ENCODE measurements around the gene GABBR2. TPM values are rescaled to one million over a fixed set of nuclear protein-coding genes. Genes with fewer than 3 reads are reported as not detected.

The GABBR2 gene
- total and polyA plus RNA-seq, 2 experiments from 2014 or later: 0.89 to 1.3 TPM

GRCh38 chr9:98275159-98275558, 433.6 kb downstream of the GABBR2 start:
- no peak for TF ChIP-seq EZH2phosphoT487 (IDR thresholded peaks at IDR 0.05; ENCODE audit: unreplicated experiment)
- no peak for TF ChIP-seq NANOG (IDR thresholded peaks at IDR 0.05; ENCODE audit: borderline replicate concordance)

DNA sequence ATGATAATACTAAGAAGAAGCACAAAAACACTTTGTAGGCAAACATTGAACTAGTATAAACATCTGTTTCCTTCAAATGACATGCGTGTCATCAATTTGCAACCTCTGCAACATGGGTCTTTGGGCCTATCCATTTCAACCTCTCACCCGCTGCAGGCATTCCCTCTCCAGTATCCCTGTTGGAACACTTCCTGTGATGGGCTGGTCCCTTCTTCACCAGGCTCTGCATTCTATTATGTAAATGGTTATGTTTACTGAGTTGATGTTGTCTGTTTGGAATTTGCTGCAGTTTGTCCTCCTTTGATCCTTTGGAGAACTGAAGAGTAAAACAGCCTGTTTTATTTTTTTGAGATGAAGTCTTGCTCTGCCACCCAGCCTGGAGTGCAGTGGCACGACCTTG, 436.7 kb downstream of the GABBR2 start:
- Mint-ChIP-seq H3K36me3 (ENCODE audit: low read depth) (no peaks in the 10 kb centered on the region), H3K27me3 (ENCODE audit: insufficient read depth, low read depth, poor library complexity) (no peaks in the 10 kb centered on the region), H3K4me1 (peaks cover 33% of the 10 kb centered on the region), H3K9me3 (no peaks in the 10 kb centered on the region), H3K27ac (no peak overlapping the region), H3K4me3 (no peak overlapping the region)
- Histone ChIP-seq H3K4me2 (no peak overlapping the region), H3F3A (replicated peaks; ENCODE audit: low read depth) (no peaks in the 10 kb centered on the region), H3K36me3 (ENCODE audit: insufficient read depth) (no peaks in the 10 kb centered on the region), H2AFZ (no peak overlapping the region), H3K9me2 (ENCODE audit: insufficient read depth) (peaks cover 5% of the 10 kb centered on the region; the same call in 1 of the 2 replicates), H3K79me2 (replicated peaks; ENCODE audit: insufficient read depth) (no peaks in the 10 kb centered on the region), H4K20me1 (replicated peaks; ENCODE audit: insufficient read depth) (no peaks in the 10 kb centered on the region), H3K4me3 (no peak overlapping the region), H3K4me1 (ENCODE audit: insufficient read depth) (0 out of 2 replicates have a peak, but pooled peaks cover 5% of the 10 kb centered on the region), H3K27me3 (ENCODE audit: insufficient read depth) (no peaks in the 10 kb centered on the region), H3K27ac (ENCODE audit: low read depth) (no peak overlapping the region)
- DNase-seq (ENCODE audit: low spot score): no peak
- no peak for ATAC-seq
- TF ChIP-seq EZH2phosphoT487 (IDR thresholded peaks at IDR 0.05; ENCODE audit: unreplicated experiment): no peak
- TF ChIP-seq, protein P1, sequence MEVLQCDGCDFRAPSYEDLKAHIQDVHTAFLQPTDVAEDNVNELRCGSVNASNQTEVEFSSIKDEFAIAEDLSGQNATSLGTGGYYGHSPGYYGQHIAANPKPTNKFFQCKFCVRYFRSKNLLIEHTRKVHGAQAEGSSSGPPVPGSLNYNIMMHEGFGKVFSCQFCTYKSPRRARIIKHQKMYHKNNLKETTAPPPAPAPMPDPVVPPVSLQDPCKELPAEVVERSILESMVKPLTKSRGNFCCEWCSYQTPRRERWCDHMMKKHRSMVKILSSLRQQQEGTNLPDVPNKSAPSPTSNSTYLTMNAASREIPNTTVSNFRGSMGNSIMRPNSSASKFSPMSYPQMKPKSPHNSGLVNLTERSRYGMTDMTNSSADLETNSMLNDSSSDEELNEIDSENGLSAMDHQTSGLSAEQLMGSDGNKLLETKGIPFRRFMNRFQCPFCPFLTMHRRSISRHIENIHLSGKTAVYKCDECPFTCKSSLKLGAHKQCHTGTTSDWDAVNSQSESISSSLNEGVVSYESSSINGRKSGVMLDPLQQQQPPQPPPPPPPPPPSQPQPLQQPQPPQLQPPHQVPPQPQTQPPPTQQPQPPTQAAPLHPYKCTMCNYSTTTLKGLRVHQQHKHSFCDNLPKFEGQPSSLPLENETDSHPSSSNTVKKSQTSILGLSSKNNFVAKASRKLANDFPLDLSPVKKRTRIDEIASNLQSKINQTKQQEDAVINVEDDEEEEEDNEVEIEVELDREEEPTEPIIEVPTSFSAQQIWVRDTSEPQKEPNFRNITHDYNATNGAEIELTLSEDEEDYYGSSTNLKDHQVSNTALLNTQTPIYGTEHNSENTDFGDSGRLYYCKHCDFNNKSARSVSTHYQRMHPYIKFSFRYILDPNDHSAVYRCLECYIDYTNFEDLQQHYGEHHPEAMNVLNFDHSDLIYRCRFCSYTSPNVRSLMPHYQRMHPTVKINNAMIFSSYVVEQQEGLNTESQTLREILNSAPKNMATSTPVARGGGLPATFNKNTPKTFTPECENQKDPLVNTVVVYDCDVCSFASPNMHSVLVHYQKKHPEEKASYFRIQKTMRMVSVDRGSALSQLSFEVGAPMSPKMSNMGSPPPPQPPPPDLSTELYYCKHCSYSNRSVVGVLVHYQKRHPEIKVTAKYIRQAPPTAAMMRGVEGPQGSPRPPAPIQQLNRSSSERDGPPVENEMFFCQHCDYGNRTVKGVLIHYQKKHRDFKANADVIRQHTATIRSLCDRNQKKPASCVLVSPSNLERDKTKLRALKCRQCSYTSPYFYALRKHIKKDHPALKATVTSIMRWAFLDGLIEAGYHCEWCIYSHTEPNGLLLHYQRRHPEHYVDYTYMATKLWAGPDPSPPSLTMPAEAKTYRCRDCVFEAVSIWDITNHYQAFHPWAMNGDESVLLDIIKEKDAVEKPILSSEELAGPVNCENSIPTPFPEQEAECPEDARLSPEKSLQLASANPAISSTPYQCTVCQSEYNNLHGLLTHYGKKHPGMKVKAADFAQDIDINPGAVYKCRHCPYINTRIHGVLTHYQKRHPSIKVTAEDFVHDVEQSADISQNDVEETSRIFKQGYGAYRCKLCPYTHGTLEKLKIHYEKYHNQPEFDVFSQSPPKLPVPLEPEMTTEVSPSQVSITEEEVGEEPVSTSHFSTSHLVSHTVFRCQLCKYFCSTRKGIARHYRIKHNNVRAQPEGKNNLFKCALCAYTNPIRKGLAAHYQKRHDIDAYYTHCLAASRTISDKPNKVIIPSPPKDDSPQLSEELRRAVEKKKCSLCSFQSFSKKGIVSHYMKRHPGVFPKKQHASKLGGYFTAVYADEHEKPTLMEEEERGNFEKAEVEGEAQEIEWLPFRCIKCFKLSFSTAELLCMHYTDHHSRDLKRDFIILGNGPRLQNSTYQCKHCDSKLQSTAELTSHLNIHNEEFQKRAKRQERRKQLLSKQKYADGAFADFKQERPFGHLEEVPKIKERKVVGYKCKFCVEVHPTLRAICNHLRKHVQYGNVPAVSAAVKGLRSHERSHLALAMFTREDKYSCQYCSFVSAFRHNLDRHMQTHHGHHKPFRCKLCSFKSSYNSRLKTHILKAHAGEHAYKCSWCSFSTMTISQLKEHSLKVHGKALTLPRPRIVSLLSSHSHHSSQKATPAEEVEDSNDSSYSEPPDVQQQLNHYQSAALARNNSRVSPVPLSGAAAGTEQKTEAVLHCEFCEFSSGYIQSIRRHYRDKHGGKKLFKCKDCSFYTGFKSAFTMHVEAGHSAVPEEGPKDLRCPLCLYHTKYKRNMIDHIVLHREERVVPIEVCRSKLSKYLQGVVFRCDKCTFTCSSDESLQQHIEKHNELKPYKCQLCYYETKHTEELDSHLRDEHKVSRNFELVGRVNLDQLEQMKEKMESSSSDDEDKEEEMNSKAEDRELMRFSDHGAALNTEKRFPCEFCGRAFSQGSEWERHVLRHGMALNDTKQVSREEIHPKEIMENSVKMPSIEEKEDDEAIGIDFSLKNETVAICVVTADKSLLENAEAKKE (CRISPR knock-in tag; IDR thresholded peaks at IDR 0.05): no peak
- no peak for TF ChIP-seq NANOG (IDR thresholded peaks at IDR 0.05; ENCODE audit: borderline replicate concordance)
- no peak for TF ChIP-seq JUNB (IDR thresholded peaks at IDR 0.05; ENCODE audit: unreplicated experiment)
- TF ChIP-seq, protein P2, sequence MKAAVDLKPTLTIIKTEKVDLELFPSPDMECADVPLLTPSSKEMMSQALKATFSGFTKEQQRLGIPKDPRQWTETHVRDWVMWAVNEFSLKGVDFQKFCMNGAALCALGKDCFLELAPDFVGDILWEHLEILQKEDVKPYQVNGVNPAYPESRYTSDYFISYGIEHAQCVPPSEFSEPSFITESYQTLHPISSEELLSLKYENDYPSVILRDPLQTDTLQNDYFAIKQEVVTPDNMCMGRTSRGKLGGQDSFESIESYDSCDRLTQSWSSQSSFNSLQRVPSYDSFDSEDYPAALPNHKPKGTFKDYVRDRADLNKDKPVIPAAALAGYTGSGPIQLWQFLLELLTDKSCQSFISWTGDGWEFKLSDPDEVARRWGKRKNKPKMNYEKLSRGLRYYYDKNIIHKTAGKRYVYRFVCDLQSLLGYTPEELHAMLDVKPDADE (IDR thresholded peaks at IDR 0.05): no peak

More at GRCh38 chr9:98275159-98275558, 433.6 kb downstream of the GABBR2 start:
- H3K27me3 Mint-ChIP-seq (ENCODE audit: insufficient read depth, low read depth, poor library complexity): no peaks in the 10 kb centered on the region
- H3K4me3 Mint-ChIP-seq: no peak overlapping the region
- Histone ChIP-seq H3F3A (replicated peaks; ENCODE audit: low read depth) (no peaks in the 10 kb centered on the region), H3K4me1 (ENCODE audit: insufficient read depth) (0 out of 2 replicates have a peak, but pooled peaks cover 5% of the 10 kb centered on the region), H3K27me3 (ENCODE audit: insufficient read depth) (no peaks in the 10 kb centered on the region), H3K79me2 (replicated peaks; ENCODE audit: insufficient read depth) (no peaks in the 10 kb centered on the region), H4K20me1 (replicated peaks; ENCODE audit: insufficient read depth) (no peaks in the 10 kb centered on the region), H3K9me2 (ENCODE audit: insufficient read depth) (peaks cover 9% of the 10 kb centered on the region; the same call in 1 of the 2 replicates), H3K36me3 (ENCODE audit: insufficient read depth) (no peaks in the 10 kb centered on the region), H3K4me3 (no peak overlapping the region), H3K4me2 (no peak overlapping the region), H3K27ac (ENCODE audit: low read depth) (no peak overlapping the region), H2AFZ (no peak overlapping the region)
- no peak overlapping the region for H3K27ac Mint-ChIP-seq
- ATAC-seq: no peak
- H3K9me3 Mint-ChIP-seq: no peaks in the 10 kb centered on the region
- DNase-seq (ENCODE audit: low spot score): no peak
- H3K36me3 Mint-ChIP-seq (ENCODE audit: low read depth): no peaks in the 10 kb centered on the region
- peaks cover 20% of the 10 kb centered on the region for H3K4me1 Mint-ChIP-seq

Measured in GM23338 (cell line).